ENCODE measurements around the gene ENG.
"Not testable (repeated sequence)": the region's sequence is repeated elsewhere in the genome, so short reads cannot be mapped to it uniquely, and the experiment has no call there.

The ENG gene

DNA sequence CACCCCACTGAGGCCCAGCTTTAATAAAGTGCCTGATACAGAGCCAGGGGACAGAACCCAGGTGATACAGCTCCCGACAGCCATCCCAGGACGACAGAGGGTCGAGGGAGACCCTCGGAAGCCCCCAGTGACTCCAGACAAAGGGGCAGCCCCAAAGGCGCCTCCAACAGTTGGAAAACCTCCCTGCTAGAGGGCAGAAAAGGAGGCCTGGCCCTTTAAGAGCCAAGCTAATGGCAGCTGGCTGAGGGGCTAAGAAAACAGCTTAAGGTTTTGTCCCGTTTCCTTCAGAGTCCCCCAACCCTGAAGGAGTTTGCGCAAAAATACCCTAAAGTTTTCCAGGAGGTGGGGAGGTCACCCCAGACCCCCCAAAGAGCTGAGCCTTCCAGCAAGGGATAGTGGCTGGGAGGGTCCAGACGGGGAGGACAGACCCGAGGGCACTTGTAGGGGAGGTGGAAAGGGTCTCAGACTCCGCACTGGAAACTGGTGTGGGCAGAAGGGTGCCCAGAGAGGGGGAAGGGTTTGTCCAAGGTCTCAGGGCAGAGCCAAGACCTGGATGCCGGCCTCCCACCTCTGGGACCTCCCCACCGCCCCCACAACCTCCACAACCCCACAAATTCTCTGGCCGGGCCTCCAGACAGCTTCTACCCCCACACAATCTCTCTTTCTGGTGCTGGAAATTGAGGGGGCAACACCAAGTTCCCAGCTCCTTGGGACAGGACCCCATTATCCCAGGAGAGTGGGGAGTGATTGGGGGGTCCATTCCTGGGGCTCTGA, 31.2 kb upstream of the ENG start:
- Histone ChIP-seq H3K9me3 (ENCODE audit: control insufficient read depth, insufficient read depth, low read length) (no peaks in the 10 kb centered on the region), H3K9ac (ENCODE audit: low read depth, low read length) (no peak overlapping the region), H3K36me3 (ENCODE audit: insufficient read depth, low read length) (no peaks in the 10 kb centered on the region; the same call in 1 of the 2 replicates), H3K4me1 (ENCODE audit: insufficient read depth, low read length) (peaks cover 9% of the 10 kb centered on the region; the same call in 1 of the 2 replicates)

DNA sequence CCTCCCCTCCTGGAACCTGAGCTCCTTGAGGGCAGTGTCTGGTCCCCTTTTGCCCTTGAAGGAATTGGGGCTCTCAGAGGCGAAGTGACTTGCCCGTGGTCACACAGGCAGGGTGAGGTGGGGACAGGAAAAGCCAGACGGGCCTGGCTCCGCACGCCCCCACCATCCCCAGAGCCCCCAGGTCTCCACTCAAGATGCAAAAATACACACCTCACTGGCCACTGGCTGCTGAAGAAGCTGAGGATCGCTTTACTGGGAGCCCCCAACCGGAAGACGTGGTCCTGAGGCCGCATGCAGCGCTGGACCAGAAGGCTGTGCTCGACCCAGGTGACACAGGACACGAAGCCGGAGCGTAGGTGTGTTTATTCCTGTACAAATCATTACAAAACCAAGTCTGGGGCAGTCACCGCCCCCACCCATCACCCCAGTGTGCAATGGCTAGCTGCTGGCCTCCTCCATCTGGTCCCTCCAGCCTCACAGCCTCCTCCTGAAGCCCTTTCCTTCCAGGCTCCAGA, 30.6 kb upstream of the ENG start:
- H3K9ac ChIP-seq (ENCODE audit: low read depth, low read length), result no peak overlapping the region
- peaks cover 9% of the 10 kb centered on the region; the same call in 1 of the 2 replicates for H3K4me1 ChIP-seq (ENCODE audit: insufficient read depth, low read length)

DNA sequence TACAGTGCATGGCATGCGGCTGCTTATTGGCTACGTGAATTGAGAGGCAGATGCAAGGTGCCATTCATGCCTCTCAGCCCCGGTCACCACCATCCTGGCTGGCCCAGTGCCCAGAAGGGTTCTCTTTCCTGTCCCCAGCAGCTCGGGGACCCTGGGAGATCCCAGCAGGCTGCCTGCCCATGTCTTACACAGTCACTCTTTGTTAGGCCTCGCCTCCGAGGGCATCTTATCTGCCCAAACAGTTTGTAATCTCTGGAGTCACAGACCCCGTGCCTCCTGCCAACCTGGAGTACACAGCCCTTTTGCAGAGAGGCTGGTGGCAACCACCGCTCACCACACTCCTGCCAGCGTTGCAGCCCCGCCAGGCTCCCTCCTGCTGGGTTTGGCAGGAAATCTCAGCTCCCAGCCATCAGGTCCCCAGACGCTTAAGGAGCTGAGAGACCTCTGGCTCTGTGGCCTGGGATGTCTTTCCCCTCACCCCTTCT, 30.0 kb upstream of the ENG start:
- no peak overlapping the region for H3K9ac ChIP-seq (ENCODE audit: low read depth, low read length)
- H3K36me3 ChIP-seq (ENCODE audit: insufficient read depth, low read length), result no peaks in the 10 kb centered on the region
- H3K9me3 ChIP-seq (ENCODE audit: control insufficient read depth, insufficient read depth, low read length), result no peaks in the 10 kb centered on the region
- H3K4me1 ChIP-seq (ENCODE audit: insufficient read depth, low read length), result peaks cover 9% of the 10 kb centered on the region; the same call in 1 of the 2 replicates

More for the DNA sequence above, 30.6 kb upstream of the ENG start:
- no peaks in the 10 kb centered on the region; the same call in 1 of the 2 replicates for H3K36me3 ChIP-seq (ENCODE audit: insufficient read depth, low read length)
- H3K9me3 ChIP-seq (ENCODE audit: control insufficient read depth, insufficient read depth, low read length), result no peaks in the 10 kb centered on the region

DNA sequence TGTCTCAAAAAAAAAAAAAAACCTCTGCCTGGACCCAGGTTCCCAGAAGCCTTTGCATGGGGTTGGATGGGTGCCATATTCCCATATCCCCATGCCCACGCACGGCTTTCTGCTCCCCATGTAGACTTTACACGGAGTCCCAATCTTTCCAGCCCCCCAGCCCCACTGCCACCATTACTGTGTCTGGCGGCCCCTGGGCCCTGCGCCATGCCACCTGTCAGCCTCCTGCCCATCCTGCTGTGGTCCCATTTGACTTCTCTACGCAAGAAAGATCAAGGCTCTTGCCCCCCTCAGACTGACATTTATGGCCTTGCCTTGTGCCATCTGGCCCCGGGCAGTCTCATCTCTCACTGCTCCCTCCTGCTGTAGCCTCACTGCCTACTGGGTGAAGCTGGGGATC, 29.5 kb upstream of the ENG start:
- H3K9ac ChIP-seq (ENCODE audit: low read depth, low read length), result no peak overlapping the region
- H3K9me3 ChIP-seq (ENCODE audit: control insufficient read depth, insufficient read depth, low read length), result no peaks in the 10 kb centered on the region
- peaks cover 9% of the 10 kb centered on the region; the same call in 1 of the 2 replicates for H3K4me1 ChIP-seq (ENCODE audit: insufficient read depth, low read length)
- H3K36me3 ChIP-seq (ENCODE audit: insufficient read depth, low read length), result no peaks in the 10 kb centered on the region

DNA sequence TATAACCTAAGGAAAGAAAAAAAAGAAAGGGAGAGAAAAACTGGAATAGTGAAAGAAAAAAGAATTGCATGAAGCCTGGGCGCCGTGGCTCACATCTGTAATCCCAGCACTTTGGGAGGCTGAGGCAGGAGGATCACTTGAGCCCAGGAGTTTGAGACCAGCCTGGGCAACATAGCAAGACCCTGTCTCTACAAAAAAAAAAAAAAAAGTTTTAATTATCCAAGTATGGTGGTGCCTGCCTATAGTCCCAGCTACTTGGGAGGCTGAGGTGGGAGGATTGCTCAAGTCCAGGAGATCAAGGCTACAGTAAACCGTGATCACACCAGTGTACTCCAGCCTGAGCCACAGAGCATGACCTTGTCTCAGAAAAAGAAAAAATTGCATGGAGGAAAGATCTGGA, 27.3 kb upstream of the ENG start:
- H3K9ac ChIP-seq (ENCODE audit: low read depth, low read length); H3K9me3 ChIP-seq (ENCODE audit: control insufficient read depth, insufficient read depth, low read length); H3K36me3 ChIP-seq (ENCODE audit: insufficient read depth, low read length); H3K4me1 ChIP-seq (ENCODE audit: insufficient read depth, low read length): not testable (repeated sequence)

DNA sequence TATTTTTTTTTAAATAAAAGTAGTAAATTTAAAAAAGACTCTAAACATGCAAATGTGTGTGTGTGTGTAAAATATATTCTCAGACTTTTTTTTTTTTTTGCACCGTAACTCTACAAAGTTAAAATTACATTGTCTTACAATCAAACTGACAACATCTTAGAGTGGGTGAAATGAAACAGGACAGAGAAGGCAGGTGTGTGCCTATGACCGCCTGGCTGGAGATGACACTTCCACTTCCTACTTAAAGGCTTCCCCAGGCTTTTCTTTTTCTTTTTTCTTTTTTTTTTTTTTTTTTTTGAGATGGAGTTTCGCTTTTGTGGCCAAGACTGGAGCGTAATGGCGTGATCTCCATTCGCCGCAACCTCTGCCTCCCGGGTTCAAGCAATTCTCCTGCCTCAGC, 25.7 kb upstream of the ENG start:
- Histone ChIP-seq H3K4me1 (ENCODE audit: insufficient read depth, low read length) (peaks cover 6% of the 10 kb centered on the region; the same call in 1 of the 2 replicates), H3K36me3 (ENCODE audit: insufficient read depth, low read length) (no peaks in the 10 kb centered on the region)

DNA sequence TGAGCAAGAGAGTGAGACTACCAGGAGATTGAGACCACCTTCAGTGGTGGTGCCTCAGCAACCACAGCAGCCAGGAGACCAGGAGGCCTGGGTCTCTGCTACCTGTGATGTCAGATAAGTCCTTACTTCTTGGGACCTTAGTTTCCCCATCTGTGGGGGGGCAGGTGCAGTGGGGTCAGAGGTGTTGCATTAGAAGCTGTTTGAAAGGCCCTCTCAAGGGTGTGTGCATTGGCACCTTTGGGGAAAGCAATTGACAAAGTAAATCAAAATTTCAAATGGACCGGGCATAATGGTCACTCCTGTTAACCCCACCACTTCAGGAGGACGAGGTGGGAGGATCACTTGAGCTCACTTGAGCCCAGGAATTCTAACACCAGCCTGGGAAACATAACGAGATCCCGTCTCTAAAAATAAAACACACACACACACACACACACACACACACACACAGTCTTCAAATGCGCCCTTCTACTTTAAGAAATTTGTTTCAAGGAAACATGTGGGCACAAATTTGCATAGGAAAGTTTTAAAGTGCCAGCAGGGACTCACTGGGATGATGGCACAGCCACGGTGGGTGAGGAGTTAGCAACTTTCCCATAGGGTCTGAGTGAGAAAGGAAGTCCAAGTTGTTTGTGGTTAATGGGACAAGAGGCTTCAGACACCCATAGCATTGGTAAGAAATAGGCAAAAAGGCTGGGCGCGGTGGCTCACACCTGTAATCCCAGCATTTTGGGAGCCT, 24.4 kb upstream of the ENG start:
- H3K4me1 ChIP-seq (ENCODE audit: insufficient read depth, low read length), result no peaks in the 10 kb centered on the region; the same call in 1 of the 2 replicates
- H3K9ac ChIP-seq (ENCODE audit: low read depth, low read length), result no peak overlapping the region
- no peaks in the 10 kb centered on the region for H3K36me3 ChIP-seq (ENCODE audit: insufficient read depth, low read length)
- H3K9me3 ChIP-seq (ENCODE audit: control insufficient read depth, insufficient read depth, low read length), result no peaks in the 10 kb centered on the region

More for the DNA sequence above, 25.7 kb upstream of the ENG start:
- Histone ChIP-seq H3K9ac (ENCODE audit: low read depth, low read length) (no peak overlapping the region), H3K9me3 (ENCODE audit: control insufficient read depth, insufficient read depth, low read length) (no peaks in the 10 kb centered on the region)

DNA sequence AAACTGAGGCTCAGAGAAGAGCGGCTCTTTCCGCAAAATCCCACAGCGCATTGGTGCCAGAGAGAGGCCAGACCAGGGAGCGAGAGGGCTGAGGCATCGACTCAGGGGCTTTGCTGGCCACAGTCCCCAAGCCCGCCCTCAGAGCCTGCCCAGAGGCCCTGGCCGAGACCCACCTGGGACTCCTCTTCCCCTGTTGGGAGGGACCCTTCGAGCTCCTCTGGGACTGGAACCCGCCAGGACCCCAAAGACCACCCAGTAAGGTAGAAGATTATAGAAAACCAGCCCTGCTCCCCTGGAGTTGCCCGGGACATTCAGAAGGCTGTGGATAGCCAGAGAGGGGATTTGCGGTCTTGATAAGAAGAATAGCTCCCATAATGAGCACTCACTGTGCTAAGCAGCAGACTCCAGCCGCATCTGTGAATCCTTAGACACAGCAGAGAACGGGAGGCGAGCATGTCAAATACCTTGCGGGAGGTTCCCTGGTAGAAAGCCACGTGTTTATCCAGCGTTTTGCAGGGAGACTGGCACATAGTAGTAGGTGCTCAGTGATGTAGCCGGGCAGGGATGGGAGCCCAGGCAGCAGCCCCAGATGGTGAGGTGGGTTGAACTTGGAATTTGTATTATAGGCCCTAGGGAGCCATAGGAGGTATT, 23.7 kb upstream of the ENG start:
- H3K4me1 ChIP-seq (ENCODE audit: insufficient read depth, low read length), result no peaks in the 10 kb centered on the region; the same call in 1 of the 2 replicates
- no peaks in the 10 kb centered on the region for H3K9me3 ChIP-seq (ENCODE audit: control insufficient read depth, insufficient read depth, low read length)
- H3K36me3 ChIP-seq (ENCODE audit: insufficient read depth, low read length), result no peaks in the 10 kb centered on the region
- peak overlapping the region; percentile 56 for H3K9ac ChIP-seq (ENCODE audit: low read depth, low read length)

DNA sequence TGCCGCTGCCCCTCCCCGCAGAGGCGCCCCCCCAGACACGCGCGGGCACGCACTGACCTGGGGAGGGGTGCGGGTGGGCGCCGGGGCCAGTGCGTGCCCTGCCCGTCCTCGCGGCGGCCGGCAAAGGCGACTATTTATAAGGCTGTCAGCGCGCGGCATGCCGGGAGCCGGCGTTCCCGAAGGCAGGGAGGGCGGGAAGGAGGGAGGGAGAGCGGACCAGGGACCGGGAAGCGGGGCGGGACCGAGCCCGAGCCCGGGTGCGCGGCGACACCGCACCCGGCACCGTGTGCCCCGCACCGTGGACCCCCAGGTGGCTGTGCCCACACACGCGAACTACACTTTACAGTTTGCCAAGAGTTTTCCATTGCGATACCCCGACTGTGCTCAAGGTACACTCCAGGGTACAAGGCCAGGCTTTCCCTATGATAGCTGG, 23.1 kb upstream of the ENG start, which contains the start of gene AK1:
AK1 (minus strand) TSS at position 110 of the 433 bp plus-strand sequence. CDS start 3,058 bp downstream, outside the sequence.
- Histone ChIP-seq H3K9ac (ENCODE audit: low read depth, low read length) (peak within 1 kb of the TSS; percentile 56), H3K4me1 (ENCODE audit: insufficient read depth, low read length) (no peaks in the 10 kb centered on the region; the same call in 1 of the 2 replicates), H3K36me3 (ENCODE audit: insufficient read depth, low read length) (no peaks in the 10 kb centered on the region), H3K9me3 (ENCODE audit: control insufficient read depth, insufficient read depth, low read length) (no peaks in the 10 kb centered on the region)

DNA sequence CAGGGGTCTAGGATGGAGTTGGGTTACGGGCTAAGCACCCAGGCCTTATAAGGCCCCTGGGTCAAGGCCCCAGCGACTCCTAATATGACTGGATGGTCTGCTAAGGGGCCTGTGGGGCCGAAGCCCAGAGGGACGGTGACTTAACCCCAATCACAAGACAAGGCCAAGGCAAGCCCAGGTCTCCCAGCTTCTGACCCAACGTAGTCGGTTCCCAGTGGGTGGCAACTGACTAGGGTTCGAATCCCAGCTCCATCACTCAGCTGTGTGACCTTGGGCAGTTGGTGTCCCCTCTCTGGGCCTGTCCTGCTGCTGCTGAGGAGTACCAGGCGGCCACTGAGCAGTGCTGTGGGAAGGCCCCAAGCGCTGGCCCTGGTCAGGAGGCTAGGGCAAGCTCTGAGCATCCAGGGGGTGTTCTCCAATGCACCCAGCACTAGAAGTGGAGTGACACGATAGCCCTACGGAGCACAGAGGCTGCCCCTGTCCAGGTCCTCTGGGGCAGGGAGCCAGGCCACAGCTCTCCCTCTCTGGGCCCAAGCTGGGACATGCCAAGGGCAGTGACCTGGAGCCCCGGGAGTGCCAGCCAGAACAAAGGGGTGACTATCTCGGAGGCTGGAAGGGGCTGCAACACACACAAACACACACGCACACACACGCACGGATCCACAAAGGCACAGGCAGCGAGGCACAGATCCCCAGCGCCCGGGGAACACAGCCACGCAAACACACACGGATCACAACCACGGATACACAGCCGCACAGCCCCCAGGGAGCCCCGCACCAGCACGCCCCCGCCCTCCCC, 22.5 kb upstream of the ENG start:
- Histone ChIP-seq H3K36me3 (ENCODE audit: insufficient read depth, low read length) (no peaks in the 10 kb centered on the region), H3K9me3 (ENCODE audit: control insufficient read depth, insufficient read depth, low read length) (no peaks in the 10 kb centered on the region), H3K9ac (ENCODE audit: low read depth, low read length) (peak overlapping the region; percentile 56; the same call in 1 of the 2 replicates), H3K4me1 (ENCODE audit: insufficient read depth, low read length) (no peaks in the 10 kb centered on the region)

DNA sequence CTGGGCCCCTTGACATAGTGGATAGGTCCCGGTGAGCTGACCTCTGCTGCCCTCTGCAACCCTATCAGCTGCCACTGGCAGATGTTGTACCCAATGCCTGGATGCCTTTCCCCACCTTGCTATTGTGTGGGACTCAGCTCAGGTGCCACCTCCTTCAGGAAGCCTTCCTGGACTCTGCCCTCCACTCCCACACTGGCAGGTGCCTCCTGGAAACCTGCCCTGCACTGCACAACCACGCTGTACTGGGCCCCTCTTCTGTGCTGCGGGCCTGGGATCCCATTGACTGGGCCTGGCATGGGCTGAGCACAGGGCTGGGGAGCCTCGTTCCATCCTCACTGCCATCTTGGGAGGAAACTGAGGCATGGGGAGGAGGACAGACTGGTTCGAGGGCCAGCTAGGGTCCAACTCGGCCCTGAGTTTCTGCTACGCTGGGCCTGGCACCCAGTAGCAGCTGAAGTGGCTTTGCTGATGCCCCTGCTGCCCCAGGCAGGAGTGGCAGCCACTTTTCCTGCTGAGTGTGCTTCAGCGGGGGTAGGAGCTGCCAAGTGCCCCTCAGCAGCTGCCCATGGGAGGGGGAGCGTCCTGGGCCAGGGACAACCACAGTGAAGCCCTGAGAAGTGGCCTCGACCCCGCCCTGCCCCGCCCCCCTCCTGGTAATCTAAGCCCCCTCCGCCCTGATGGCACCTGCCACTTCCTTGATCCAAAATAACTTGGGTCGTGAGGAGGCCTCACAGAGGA, 21.7 kb upstream of the ENG start:
- no peaks in the 10 kb centered on the region for H3K36me3 ChIP-seq (ENCODE audit: insufficient read depth, low read length)
- H3K9ac ChIP-seq (ENCODE audit: low read depth, low read length), result no peak overlapping the region
- H3K9me3 ChIP-seq (ENCODE audit: control insufficient read depth, insufficient read depth, low read length), result no peaks in the 10 kb centered on the region
- no peaks in the 10 kb centered on the region for H3K4me1 ChIP-seq (ENCODE audit: insufficient read depth, low read length)

DNA sequence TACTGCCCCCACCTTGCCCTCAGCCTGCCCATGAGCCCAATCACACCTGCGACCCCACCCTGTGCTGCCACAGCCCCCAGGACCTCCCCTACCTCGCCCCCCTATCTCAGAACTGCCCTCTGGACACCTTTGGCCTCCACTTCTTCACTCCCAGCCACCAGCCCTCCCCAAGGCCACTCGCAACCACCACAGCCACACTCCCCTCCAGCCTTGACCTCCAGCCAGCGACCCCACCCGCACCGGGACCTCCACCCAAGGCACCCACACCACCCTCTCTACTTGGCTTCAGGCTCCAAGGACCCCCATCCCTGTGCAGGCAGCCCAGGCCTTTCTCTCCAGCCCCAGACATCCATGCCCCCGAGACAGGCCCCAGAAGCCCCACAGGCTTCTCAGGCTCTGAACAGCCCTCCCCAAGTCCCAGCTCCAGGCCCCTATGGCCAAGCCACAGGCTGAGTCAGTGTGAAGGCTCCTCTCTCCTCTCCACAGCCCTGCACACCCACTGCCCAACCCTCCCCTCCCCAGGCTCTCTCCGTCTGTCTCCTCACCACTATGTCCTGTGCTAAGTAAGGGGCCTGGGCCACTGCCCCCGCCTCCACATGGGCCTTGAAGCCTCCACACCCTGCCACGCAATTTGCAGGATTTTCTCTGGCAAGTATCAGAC, 21.0 kb upstream of the ENG start:
- Histone ChIP-seq H3K9ac (ENCODE audit: low read depth, low read length) (no peak overlapping the region), H3K9me3 (ENCODE audit: control insufficient read depth, insufficient read depth, low read length) (no peaks in the 10 kb centered on the region), H3K36me3 (ENCODE audit: insufficient read depth, low read length) (no peaks in the 10 kb centered on the region), H3K4me1 (ENCODE audit: insufficient read depth, low read length) (no peaks in the 10 kb centered on the region)
